SK-N-SH (cell line): ENCODE results near the gene ZNF783.

Experiments
- ELF1 ChIP-seq: IDR thresholded peaks from 2 replicates; pipeline ENCODE4 v1.4.0; 2012
- EP300 ChIP-seq, 2 experiments: IDR thresholded peaks; 2 replicates each; pipeline versions ENCODE4 v1.4.0 to v1.6.1; 2012; ENCODE audit warnings: borderline replicate concordance in 1 of 2, low read depth in 1 of 2, low read length in 1 of 2
- JUND ChIP-seq: IDR thresholded peaks from 2 replicates; pipeline ENCODE4 v1.4.0; 2012
- REST ChIP-seq: IDR thresholded peaks from 2 replicates; pipeline ENCODE4 v1.6.1; 2012; ENCODE audit warnings: mild to moderate bottlenecking, low read depth, low read length, moderate library complexity
- ZBTB33 ChIP-seq: IDR thresholded peaks from 2 replicates; pipeline ENCODE4 v1.4.0; 2012; ENCODE audit warnings: low read depth, borderline replicate concordance
- TF ChIP-seq, protein P1 (sequence below): fragments of 200-600 bp; sonication (generic); IDR thresholded peaks from 2 replicates; pipeline ENCODE4 v1.6.1; 2017; ENCODE audit warnings: antibody characterized with exemption, mild to moderate bottlenecking, moderate library complexity
- TF ChIP-seq, protein P2 (sequence below): IDR thresholded peaks from 2 replicates; pipeline ENCODE4 v1.4.0; 2012; ENCODE audit warnings: low read depth

DNA sequence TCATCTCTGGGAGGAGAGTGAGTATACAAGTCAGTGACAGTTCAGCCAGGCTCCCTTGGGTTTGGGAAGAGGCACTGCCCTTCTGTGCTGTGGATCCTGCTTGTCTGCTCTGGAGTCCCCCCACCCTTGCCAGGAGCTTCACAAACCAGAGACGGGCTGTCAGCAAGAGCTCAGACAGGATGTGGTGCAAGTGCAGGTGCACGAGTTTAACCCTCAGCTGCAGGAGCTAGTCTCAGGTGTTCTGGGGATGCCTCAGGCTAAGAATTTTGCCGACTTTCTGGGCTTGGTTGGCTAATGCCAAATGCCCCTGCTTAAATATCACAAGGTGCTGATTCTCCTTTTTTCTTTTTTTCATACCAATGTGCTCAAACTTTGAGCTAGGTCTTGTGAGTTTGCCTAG lies 22.3 kb downstream of the ZNF783 start:
- TF ChIP-seq ELF1 (no peak), JUND (no peak), EP300 (IDR thresholded peaks at IDR 0.05; ENCODE audit: borderline replicate concordance in 1 of 2, low read depth in 1 of 2, low read length in 1 of 2) (no peak), ZBTB33 (no peak), REST (no peak)
- TF ChIP-seq, protein P1, sequence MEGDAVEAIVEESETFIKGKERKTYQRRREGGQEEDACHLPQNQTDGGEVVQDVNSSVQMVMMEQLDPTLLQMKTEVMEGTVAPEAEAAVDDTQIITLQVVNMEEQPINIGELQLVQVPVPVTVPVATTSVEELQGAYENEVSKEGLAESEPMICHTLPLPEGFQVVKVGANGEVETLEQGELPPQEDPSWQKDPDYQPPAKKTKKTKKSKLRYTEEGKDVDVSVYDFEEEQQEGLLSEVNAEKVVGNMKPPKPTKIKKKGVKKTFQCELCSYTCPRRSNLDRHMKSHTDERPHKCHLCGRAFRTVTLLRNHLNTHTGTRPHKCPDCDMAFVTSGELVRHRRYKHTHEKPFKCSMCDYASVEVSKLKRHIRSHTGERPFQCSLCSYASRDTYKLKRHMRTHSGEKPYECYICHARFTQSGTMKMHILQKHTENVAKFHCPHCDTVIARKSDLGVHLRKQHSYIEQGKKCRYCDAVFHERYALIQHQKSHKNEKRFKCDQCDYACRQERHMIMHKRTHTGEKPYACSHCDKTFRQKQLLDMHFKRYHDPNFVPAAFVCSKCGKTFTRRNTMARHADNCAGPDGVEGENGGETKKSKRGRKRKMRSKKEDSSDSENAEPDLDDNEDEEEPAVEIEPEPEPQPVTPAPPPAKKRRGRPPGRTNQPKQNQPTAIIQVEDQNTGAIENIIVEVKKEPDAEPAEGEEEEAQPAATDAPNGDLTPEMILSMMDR, result no peak
- TF ChIP-seq, protein P2, sequence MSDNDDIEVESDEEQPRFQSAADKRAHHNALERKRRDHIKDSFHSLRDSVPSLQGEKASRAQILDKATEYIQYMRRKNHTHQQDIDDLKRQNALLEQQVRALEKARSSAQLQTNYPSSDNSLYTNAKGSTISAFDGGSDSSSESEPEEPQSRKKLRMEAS, result no peak
